ENCODE results near the gene RNF212. TPM values are rescaled to one million over a fixed set of nuclear protein-coding genes. Genes with fewer than 3 reads are reported as not detected.

Gene RNF212
- total and polyA plus RNA-seq, 9 donors: 2.3 to 6.0 (median 4.2) TPM

GRCh38 chr4:1082215-1083182, 30.9 kb downstream of the RNF212 start:
- Histone ChIP-seq H3K4me1 (ENCODE audit: control insufficient read depth, insufficient read depth, low read length) (no peaks in the 10 kb centered on the region), H3K4me3 (ENCODE audit: low read length) (no peak overlapping the region), H3K9me3 (replicated peaks; ENCODE audit: control insufficient read depth, low read depth, low read length) (no peaks in the 10 kb centered on the region), H3K27ac (ENCODE audit: low read length) (no peak overlapping the region), H3K36me3 (ENCODE audit: control insufficient read depth, insufficient read depth, low read length) (no peaks in the 10 kb centered on the region), H3K27me3 (ENCODE audit: control insufficient read depth, insufficient read depth, low read length) (peaks cover 9% of the 10 kb centered on the region)
- WGBS (ENCODE audit: insufficient coverage): 70% methylated on average over 18 of the region's 29 CpGs
- no peak for DNase-seq

- no peaks in the 10 kb centered on the region for H3K36me3 ChIP-seq (ENCODE audit: control insufficient read depth, insufficient read depth, low read length)
- H3K4me3 ChIP-seq (ENCODE audit: low read length): no peak overlapping the region
- H3K4me1 ChIP-seq (ENCODE audit: control insufficient read depth, insufficient read depth, low read length): no peaks in the 10 kb centered on the region
- no peak for DNase-seq
- WGBS (ENCODE audit: insufficient coverage): 61% methylated on average over 5 of the region's 8 CpGs
- no peak overlapping the region for H3K27ac ChIP-seq (ENCODE audit: low read length)
- no peaks in the 10 kb centered on the region for H3K9me3 ChIP-seq (replicated peaks; ENCODE audit: control insufficient read depth, low read depth, low read length)
- H3K27me3 ChIP-seq (ENCODE audit: control insufficient read depth, insufficient read depth, low read length): peaks cover 9% of the 10 kb centered on the region
These were observed 31.7 kb downstream of the RNF212 start for GRCh38 chr4:1081689-1082040.

GRCh38 chr4:1080961-1081688, 32.2 kb downstream of the RNF212 start:
- Histone ChIP-seq H3K4me1 (ENCODE audit: control insufficient read depth, insufficient read depth, low read length) (no peaks in the 10 kb centered on the region), H3K36me3 (ENCODE audit: control insufficient read depth, insufficient read depth, low read length) (no peaks in the 10 kb centered on the region), H3K9me3 (replicated peaks; ENCODE audit: control insufficient read depth, low read depth, low read length) (no peaks in the 10 kb centered on the region), H3K27ac (ENCODE audit: low read length) (no peak overlapping the region), H3K4me3 (ENCODE audit: low read length) (no peak overlapping the region), H3K27me3 (ENCODE audit: control insufficient read depth, insufficient read depth, low read length) (peaks cover 9% of the 10 kb centered on the region)
- WGBS (ENCODE audit: insufficient coverage): 59% methylated on average over 10 of the region's 12 CpGs
- DNase-seq: no peak

- DNase-seq: no peak
- Histone ChIP-seq H3K27me3 (ENCODE audit: control insufficient read depth, insufficient read depth, low read length) (peaks cover 9% of the 10 kb centered on the region), H3K27ac (ENCODE audit: low read length) (no peak overlapping the region), H3K9me3 (replicated peaks; ENCODE audit: control insufficient read depth, low read depth, low read length) (no peaks in the 10 kb centered on the region), H3K4me3 (ENCODE audit: low read length) (no peak overlapping the region), H3K36me3 (ENCODE audit: control insufficient read depth, insufficient read depth, low read length) (no peaks in the 10 kb centered on the region), H3K4me1 (ENCODE audit: control insufficient read depth, insufficient read depth, low read length) (no peaks in the 10 kb centered on the region)
- 77% methylated on average over 4 of the region's 9 CpGs for WGBS (ENCODE audit: insufficient coverage)
These were observed 32.9 kb downstream of the RNF212 start for GRCh38 chr4:1080432-1080831.

- no peaks in the 10 kb centered on the region for H3K9me3 ChIP-seq (replicated peaks; ENCODE audit: control insufficient read depth, low read depth, low read length)
- H3K36me3 ChIP-seq (ENCODE audit: control insufficient read depth, insufficient read depth, low read length): no peaks in the 10 kb centered on the region
- H3K27ac ChIP-seq (ENCODE audit: low read length): no peak overlapping the region
- no peak overlapping the region for H3K4me3 ChIP-seq (ENCODE audit: low read length)
- H3K27me3 ChIP-seq (ENCODE audit: control insufficient read depth, insufficient read depth, low read length): peaks cover 9% of the 10 kb centered on the region
- DNase-seq: no peak
- H3K4me1 ChIP-seq (ENCODE audit: control insufficient read depth, insufficient read depth, low read length): peaks cover 6% of the 10 kb centered on the region
- 85% methylated on average over 17 of the region's 17 CpGs for WGBS (ENCODE audit: insufficient coverage)
These were observed 33.6 kb downstream of the RNF212 start for GRCh38 chr4:1079711-1080265.

GRCh38 chr4:1078490-1078889, 34.9 kb downstream of the RNF212 start:
- DNase-seq: no peak
- no peak overlapping the region for H3K4me3 ChIP-seq (ENCODE audit: low read length)
- peaks cover 8% of the 10 kb centered on the region for H3K4me1 ChIP-seq (ENCODE audit: control insufficient read depth, insufficient read depth, low read length)
- no peak overlapping the region for H3K27ac ChIP-seq (ENCODE audit: low read length)
- no peaks in the 10 kb centered on the region for H3K9me3 ChIP-seq (replicated peaks; ENCODE audit: control insufficient read depth, low read depth, low read length)
- peaks cover 9% of the 10 kb centered on the region for H3K27me3 ChIP-seq (ENCODE audit: control insufficient read depth, insufficient read depth, low read length)
- H3K36me3 ChIP-seq (ENCODE audit: control insufficient read depth, insufficient read depth, low read length): no peaks in the 10 kb centered on the region
- WGBS (ENCODE audit: insufficient coverage): 85% methylated on average over 4 of the region's 5 CpGs

- peaks cover 9% of the 10 kb centered on the region for H3K27me3 ChIP-seq (ENCODE audit: control insufficient read depth, insufficient read depth, low read length)
- H3K4me3 ChIP-seq (ENCODE audit: low read length): no peak overlapping the region
- no peaks in the 10 kb centered on the region for H3K9me3 ChIP-seq (replicated peaks; ENCODE audit: control insufficient read depth, low read depth, low read length)
- H3K4me1 ChIP-seq (ENCODE audit: control insufficient read depth, insufficient read depth, low read length): peaks cover 8% of the 10 kb centered on the region
- H3K27ac ChIP-seq (ENCODE audit: low read length): no peak overlapping the region
- no peaks in the 10 kb centered on the region for H3K36me3 ChIP-seq (ENCODE audit: control insufficient read depth, insufficient read depth, low read length)
- DNase-seq: no peak
- WGBS (ENCODE audit: insufficient coverage): 83% methylated on average over 23 of the region's 27 CpGs
These were observed 35.5 kb downstream of the RNF212 start for GRCh38 chr4:1077711-1078477.

- Histone ChIP-seq H3K4me1 (ENCODE audit: control insufficient read depth, insufficient read depth, low read length) (peaks cover 8% of the 10 kb centered on the region), H3K9me3 (replicated peaks; ENCODE audit: control insufficient read depth, low read depth, low read length) (no peaks in the 10 kb centered on the region), H3K36me3 (ENCODE audit: control insufficient read depth, insufficient read depth, low read length) (no peaks in the 10 kb centered on the region), H3K27ac (ENCODE audit: low read length) (no peak overlapping the region), H3K4me3 (ENCODE audit: low read length) (no peak overlapping the region), H3K27me3 (ENCODE audit: control insufficient read depth, insufficient read depth, low read length) (peaks cover 6% of the 10 kb centered on the region)
- 65% methylated on average over 5 of the region's 11 CpGs for WGBS (ENCODE audit: insufficient coverage)
- no peak for DNase-seq
These were observed 37.3 kb downstream of the RNF212 start for GRCh38 chr4:1075809-1076699.

- Histone ChIP-seq H3K27ac (ENCODE audit: low read length) (no peak overlapping the region), H3K27me3 (ENCODE audit: control insufficient read depth, insufficient read depth, low read length) (peaks cover 2% of the 10 kb centered on the region), H3K4me1 (ENCODE audit: control insufficient read depth, insufficient read depth, low read length) (peaks cover 8% of the 10 kb centered on the region), H3K4me3 (ENCODE audit: low read length) (no peak overlapping the region), H3K36me3 (ENCODE audit: control insufficient read depth, insufficient read depth, low read length) (no peaks in the 10 kb centered on the region), H3K9me3 (replicated peaks; ENCODE audit: control insufficient read depth, low read depth, low read length) (no peaks in the 10 kb centered on the region)
- 55% methylated on average over 5 of the region's 7 CpGs for WGBS (ENCODE audit: insufficient coverage)
- DNase-seq: no peak
These were observed 38.1 kb downstream of the RNF212 start for GRCh38 chr4:1075225-1075624.
